GM21717 (cell line): Measurements from ENCODE around the gene SLC12A5.

Source experiments
- ATAC-seq: cut with Tn5 transposase; IDR thresholded peaks from one replicate; pipeline ENCODE4 v1.9.1; 2021; ENCODE audit warnings: mild to moderate bottlenecking, moderate library complexity; ENCODE audit not compliant: unreplicated experiment

Gene SLC12A5

GRCh38 chr20:46051556-46052308 is 22.7 kb downstream of the SLC12A5 start:
- no peak for ATAC-seq

DNA sequence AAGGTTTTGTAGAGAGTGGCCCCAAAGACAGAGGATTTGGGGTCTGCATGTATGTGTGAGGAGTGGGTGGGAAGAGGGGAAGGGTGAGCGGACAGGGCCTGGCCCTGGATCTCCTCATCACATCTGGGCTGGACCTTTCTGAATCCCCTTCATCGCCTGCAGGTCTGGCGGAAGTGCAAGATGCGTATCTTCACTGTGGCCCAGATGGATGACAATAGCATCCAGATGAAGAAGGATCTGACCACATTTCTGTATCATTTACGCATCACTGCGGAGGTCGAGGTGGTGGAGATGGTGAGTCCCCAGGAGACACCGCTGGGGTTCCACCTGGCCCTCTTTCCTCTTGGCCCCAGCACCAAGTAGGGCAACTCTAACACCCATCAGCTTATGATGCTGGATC is 24.4 kb downstream of the SLC12A5 start:
- ATAC-seq = no peak

- no peak for ATAC-seq
These were observed 25.6 kb downstream of the SLC12A5 start for GRCh38 chr20:46054606-46055005.

DNA sequence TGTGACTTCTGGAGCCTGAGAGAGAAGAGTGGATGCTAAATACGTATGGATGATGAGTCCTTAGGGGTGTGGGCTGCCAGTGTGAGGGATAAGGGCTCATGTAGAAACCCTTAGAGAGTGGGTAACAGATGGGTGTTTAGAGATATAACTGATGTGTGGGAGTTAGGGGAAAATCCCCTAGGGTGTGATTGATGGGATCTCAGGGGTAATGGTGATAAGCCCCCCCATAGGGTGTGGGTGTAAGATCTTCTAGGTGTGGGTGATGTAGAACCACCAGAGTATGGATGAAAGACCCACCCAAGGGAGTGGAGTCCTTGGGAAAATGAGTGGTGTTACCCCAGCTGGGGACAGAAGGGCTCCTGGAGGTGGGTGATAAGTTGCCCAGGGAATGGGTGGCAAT is 26.3 kb downstream of the SLC12A5 start:
- no peak for ATAC-seq

- no peak for ATAC-seq
These were observed 27.2 kb downstream of the SLC12A5 start for GRCh38 chr20:46056027-46056833.

DNA sequence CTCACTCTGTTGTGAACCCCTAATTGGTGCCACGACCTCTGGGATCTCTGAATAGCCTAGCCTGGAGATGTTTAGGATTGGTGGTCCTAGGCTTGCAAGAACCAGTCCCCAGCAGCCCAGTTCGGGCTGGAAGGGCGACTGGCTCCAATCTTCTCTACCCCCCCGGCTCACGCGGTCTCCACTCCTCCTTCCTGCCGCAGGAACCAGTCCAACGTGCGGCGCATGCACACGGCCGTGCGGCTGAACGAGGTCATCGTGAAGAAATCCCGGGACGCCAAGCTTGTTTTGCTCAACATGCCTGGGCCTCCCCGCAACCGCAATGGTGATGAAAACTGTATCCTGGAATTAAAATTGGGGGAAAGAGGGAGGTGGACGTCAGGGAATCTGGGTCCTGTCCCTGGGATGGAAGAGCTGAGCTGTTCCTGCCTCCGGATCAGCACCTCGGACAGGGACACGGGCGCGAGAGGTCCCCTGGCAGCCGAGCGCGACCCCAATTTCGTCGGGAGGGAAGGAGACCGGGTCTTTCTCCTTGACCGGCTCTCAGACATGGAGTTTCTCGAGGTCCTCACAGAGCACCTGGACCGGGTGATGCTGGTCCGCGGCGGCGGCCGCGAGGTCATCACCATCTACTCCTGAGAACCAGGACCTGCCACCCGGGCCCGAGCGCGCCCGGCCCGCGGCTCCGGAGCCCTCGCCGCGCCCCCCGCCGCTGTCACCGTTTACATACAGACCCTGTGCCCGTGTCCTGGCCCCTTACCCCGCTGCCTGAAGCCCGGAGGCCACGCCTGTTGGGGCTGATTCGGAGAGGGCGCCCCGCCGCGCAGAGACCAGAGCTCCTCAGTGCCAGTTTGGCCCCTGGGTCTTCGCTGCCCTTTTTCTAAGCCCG is 28.2 kb downstream of the SLC12A5 start:
- ATAC-seq = no peak

DNA sequence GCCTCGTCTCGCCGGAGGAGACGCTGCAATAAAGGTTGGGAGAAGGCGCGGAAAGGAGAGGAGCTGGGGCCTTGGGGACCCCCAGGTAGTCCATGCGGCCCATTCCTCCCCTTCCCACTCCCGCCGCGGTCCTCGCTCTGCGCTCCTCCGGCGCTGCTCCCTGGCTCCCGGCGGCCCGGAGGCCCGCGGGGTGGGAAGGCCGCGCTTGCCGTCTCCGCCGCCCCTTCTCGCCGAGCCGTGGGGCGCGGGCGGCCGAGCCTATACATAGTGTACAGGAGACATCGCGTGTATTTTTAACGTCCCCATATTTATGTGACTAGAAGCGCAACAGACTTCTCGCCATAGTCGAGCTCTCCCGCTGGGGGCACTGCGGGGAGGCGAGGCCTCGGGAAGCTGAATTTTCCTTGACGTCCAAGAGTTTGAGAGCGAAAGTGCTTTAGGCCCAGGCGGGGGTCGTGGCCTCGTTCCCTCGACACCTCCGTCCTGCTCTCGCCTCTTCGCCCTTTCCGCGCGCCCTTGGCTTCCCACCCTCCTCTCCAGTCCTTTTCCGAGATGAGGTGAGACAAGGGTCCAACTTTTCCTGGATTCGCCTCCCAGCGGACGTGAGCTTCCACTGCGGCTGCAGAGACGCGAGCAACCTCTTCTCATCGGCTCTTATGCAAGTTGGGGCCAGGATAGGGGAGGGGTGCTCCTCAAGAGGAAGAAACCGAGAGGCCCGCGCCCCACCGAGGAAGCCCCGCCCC is 29.0 kb downstream of the SLC12A5 start:
- no peak for ATAC-seq

DNA sequence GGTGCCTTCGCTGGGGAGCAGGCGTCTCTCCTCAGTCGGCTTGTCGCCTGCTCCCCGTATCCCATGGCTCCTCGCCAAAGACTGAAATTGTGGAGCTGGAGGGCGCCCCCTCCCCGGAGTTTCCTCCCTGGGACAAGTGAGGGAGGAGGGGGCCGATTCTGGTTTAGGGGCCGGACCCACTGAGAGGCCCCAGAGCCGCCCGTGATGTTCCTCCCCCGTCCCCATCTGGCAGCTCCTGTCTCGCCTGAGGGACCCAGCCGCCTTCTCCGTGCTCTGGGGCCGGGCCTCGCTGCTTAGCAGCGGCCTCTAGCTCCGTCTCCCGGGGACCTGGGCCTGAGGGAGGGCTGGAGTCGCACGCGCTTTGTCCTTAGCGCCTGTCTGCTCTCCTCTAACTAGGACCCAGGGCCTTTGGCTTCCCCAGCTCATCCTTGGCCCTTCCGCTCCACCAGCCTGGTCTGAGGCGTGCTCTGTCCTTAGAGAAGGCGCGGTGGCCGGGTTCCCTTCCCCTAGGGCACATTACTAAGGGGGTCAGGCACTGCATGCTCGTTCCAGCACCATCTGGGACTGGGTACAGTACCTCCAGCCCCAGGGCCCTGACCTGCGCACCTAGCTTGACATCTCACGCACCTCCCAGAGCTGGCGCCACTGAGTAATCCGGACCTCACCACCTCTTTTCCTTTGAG is 29.7 kb downstream of the SLC12A5 start:
- ATAC-seq = no peak

DNA sequence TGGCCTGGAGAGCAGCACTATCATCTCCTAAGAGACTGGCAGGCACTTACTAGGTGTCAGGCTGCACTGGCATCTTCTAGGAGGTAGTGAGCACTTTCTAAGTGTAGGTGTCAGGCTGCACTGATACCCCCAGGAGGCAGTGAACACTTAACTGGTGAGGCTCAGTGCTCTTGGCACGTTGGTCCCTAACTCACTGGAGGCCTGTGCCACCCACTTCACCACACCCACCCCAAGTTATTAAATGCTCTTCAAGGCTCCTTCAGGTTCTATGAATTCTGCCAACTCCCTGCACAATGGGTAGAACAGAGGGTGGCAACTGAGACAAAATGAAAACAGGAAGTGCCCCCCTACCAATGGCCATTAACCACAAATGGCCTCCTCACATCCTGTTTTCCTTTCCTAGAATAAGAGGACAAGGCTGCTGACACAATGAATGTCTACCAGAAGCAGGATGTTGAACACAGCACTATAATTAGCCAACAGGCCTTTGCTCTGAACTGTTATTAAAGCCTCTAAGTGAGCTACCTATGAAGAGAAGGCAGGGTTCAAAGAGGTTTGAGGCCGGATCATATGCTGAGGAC is 31.4 kb downstream of the SLC12A5 start:
- no peak for ATAC-seq

- ATAC-seq = no peak
These were observed 32.0 kb downstream of the SLC12A5 start for GRCh38 chr20:46060975-46061374.

DNA sequence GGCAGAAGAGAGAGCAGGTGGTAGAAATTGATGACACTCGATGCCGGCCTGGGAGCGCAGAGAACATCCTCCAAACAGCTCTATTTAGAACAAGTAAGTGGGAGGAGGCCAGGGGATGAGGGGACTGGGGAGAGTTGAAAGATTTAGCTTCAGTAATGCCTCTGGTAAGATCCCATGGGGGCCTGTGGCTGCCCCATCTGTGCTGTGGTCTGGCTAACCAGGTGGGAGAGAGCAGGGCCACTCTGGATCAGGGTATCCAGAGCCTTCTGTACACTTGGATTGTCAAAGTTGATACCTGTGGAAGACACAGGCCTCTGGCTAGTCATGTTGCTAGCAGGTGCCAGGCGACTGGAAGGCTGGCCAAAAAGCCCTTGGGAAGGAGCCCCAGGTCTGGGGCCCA is 33.1 kb downstream of the SLC12A5 start:
- no peak for ATAC-seq

GRCh38 chr20:46062621-46063020 is 33.6 kb downstream of the SLC12A5 start:
- ATAC-seq = no peak

DNA sequence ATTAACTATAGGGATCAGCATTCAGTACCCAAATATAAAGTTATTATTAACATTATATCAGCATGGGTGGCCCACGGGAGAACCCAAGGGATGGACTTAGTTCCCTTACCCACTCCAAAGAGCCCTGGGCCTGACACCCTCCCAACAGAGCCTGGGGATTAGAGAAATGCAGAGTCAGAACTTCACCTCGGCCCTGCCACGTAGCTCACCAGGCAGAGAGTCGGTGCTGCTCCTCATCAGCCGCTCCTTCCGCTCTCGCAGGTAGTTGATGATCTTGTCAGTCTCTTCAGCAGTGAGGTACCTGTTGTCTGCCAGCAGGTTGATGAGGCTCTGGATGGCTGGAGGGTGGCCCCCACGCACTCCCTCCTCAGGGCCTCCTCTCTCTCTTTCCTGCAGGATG is 34.1 kb downstream of the SLC12A5 start:
- no peak for ATAC-seq

GRCh38 chr20:46063652-46064054 is 34.6 kb downstream of the SLC12A5 start:
- ATAC-seq = no peak

GRCh38 chr20:46065006-46065405 is 36.0 kb downstream of the SLC12A5 start:
- no peak for ATAC-seq

DNA sequence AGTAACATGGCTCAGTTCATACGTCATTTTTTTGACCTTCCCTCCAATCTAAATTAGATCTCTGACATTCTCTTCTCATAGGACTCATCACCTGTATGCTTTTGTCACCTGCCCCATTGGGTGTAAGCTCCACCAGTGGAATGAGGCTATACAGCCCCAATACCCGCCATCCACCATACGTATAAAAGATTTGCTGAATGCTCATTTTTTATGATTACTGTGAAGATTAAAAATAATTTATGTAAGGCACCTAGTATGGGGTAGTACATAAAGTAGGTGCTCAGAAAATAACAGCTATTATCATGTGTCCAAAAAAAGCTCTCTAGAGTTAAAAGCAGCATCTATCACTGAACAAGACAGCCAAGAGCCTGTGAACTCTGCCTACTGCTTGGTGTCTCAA is 36.7 kb downstream of the SLC12A5 start:
- no peak for ATAC-seq

DNA sequence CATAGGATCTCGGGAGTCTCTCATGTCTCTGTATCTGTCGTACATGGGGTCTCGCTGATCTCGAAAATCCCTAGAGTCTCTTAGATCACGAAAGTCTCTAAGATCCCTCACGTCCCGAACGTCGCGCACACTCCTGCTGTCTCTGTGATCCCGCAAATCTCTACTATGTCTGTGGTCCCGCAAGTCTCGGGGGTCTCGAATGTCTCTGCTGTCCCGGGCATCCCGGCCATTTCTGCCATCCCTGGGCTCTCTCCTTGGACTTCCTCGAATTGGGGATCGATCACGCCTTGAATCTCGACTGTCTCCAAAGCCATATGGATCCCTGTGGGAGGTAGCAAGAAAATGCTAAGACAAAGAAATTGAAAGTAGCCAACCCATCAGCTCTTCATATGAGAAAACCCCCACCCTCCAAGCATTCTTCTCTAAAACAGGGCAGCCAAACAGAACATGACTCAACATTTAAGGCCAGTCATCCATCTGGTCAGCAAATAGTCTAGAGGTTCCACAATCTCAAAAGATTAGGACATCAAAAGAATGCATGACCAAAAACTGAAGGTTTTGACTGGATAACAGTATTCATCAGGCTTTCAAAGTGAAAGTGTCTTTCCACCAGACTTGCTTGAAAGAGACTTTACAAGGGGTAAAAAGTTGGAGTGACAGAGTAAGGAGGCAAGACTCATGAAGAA is 41.3 kb downstream of the SLC12A5 start:
- ATAC-seq = no peak

- ATAC-seq = no peak
These were observed 42.6 kb downstream of the SLC12A5 start for GRCh38 chr20:46071573-46071972.

- ATAC-seq = no peak
These were observed 44.0 kb downstream of the SLC12A5 start for GRCh38 chr20:46073024-46073423.
